Smooth muscle cell (in vitro differentiated cells): ENCODE data around the gene PTPRG. TPM values are rescaled to one million over a fixed set of nuclear protein-coding genes. Genes with fewer than 3 reads are reported as not detected.
A peak's percentile ranks its signal among the peaks of the same experiment; 100 is the strongest.

ENCODE experiments used
- DNase-seq: peaks from one replicate; lab custom pipeline; 2025; ENCODE audit not compliant: unreplicated experiment; lab: John Stamatoyannopoulos, UW
- H2AFZ ChIP-seq: fragments of 200-600 bp; sonication (generic); 2 replicates; pipeline ENCODE4 v1.6.0; 2016; ENCODE audit warnings: antibody characterized with exemption, low read depth, mild to moderate bottlenecking
- H3F3A ChIP-seq: fragments of 200-600 bp; sonication (generic); 2 replicates; pipeline ENCODE4 v1.6.0; 2017; ENCODE audit warnings: antibody characterized with exemption, low read depth
- H3K27ac ChIP-seq: fragments of 200-600 bp; sonication (generic); 2 replicates; pipeline ENCODE4 v1.5.1; 2016; ENCODE audit warnings: low read depth, mild to moderate bottlenecking
- H3K27me3 ChIP-seq: fragments of 200-600 bp; sonication (generic); 2 replicates; pipeline ENCODE4 v1.6.1; 2016; ENCODE audit warnings: low read depth, mild to moderate bottlenecking
- H3K36me3 ChIP-seq: fragments of 200-600 bp; sonication (generic); 2 replicates; pipeline ENCODE4 v1.5.1; 2016; ENCODE audit warnings: low read depth
- H3K4me1 ChIP-seq: fragments of 200-600 bp; sonication (generic); 2 replicates; pipeline ENCODE4 v1.5.1; 2016; ENCODE audit warnings: low read depth
- H3K4me2 ChIP-seq: fragments of 200-600 bp; sonication (generic); 2 replicates; pipeline ENCODE4 v1.6.0; 2016; ENCODE audit warnings: mild to moderate bottlenecking
- H3K4me3 ChIP-seq: fragments of 200-600 bp; sonication (generic); 2 replicates; pipeline ENCODE4 v1.5.1; 2016; ENCODE audit warnings: mild to moderate bottlenecking
- H3K79me2 ChIP-seq: fragments of 200-600 bp; sonication (generic); 2 replicates; pipeline ENCODE4 v1.6.0; 2016; ENCODE audit warnings: low read depth, mild to moderate bottlenecking
- H3K9ac ChIP-seq: fragments of 200-600 bp; sonication (generic); 2 replicates; pipeline ENCODE4 v1.6.0; 2016; ENCODE audit warnings: low read depth
- H3K9me3 ChIP-seq: fragments of 200-600 bp; sonication (generic); replicated peaks from 2 replicates; pipeline ENCODE4 v1.5.1; 2016; ENCODE audit warnings: low read depth
- H4K20me1 ChIP-seq: fragments of 200-600 bp; sonication (generic); 2 replicates; pipeline ENCODE4 v1.6.0; 2016; ENCODE audit warnings: low read depth
- WGBS: methylation state at CpG from one replicate; pipeline ENCODE4 v1.1.7; 2016; ENCODE audit warnings: low lambda C conversion rate; 5-methylcytosine and 5-hydroxymethylcytosine counted together
- polyA plus RNA-seq: library from polyadenylated mRNA; unstranded; fragments of >200 nt; fragmentation: Nextera tagmentation; extraction: Ambion mirVana; gene quantifications from 2 replicates; pipeline ENCODE4 v1.2.1, GENCODE V29; 2016
- total RNA-seq: library from RNA; depleted of rRNA; stranded (reverse); fragments of >200 nt; gene quantifications from 2 replicates; pipeline ENCODE4 v1.2.3, GENCODE V29; 2014
- TF ChIP-seq, protein P1 (sequence below): fragments of 200-600 bp; sonication (generic); IDR thresholded peaks from 2 replicates; pipeline ENCODE4 v1.5.1; 2017; ENCODE audit warnings: borderline replicate concordance, mild to moderate bottlenecking, antibody characterized with exemption; ENCODE audit not compliant: insufficient read depth, poor library complexity, severe bottlenecking

PTPRG gene
- total and polyA plus RNA-seq, 2 experiments from 2014 or later: 21.2 to 87.3 TPM

DNA sequence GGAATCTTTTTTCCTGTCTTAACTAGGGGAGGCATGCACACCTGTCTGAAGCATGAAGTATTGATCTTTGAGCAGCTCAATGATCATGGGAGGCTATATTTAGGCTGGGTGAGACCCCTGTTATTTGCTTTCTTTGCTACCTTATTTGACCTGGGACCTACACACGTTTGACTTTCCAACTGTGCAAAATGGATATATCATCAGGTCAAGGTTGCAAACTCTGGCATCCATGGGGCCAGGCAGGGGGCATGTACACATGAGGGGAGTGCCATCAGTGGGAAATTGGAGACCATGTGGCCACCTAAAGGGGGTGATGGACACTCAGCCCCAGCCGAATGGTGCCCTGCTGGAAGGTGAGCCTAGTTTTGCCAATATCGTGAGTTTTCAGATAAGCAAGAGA is 637.8 kb downstream of the PTPRG start:
- 97% methylated on average over 3 of the region's 3 CpGs for WGBS

DNA sequence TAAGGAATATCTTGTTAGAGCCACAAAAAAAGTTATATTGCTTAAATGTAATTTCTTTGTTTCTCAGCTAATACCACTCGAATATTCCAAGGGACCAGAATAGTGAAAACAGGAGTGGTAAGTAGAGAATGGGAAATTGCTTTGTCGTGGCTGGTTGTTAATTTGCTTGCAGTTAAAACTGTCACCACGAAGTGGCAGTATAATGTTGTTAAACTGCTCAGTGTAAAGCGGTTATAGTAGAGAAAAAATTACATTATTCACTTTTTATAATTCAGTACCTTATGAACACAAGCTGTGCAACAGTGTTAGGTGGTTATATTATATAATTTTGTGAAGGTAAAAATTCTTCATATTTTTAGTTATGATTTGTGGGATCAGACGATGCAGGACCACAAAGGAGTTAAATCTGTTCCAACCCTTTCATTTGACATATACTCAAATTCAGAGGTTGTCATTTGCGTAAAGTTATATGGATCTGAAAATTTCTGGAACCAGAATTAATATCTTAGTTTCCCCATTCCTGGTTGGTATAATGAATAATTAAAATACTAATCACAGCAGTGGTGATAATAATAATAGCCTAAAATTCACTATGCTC is 640.2 kb downstream of the PTPRG start:
- Histone ChIP-seq H3K79me2 (no peaks in the 10 kb centered on the region), H3F3A (no peaks in the 10 kb centered on the region), H3K4me2 (no peak overlapping the region), H3K27ac (no peak overlapping the region), H3K9me3 (no peaks in the 10 kb centered on the region), H4K20me1 (peaks cover 5% of the 10 kb centered on the region), H3K4me1 (no peaks in the 10 kb centered on the region), H3K4me3 (no peak overlapping the region), H3K27me3 (no peaks in the 10 kb centered on the region), H3K9ac (no peak overlapping the region), H3K36me3 (no peaks in the 10 kb centered on the region), H2AFZ (no peak overlapping the region)
- DNase-seq: no peak
- 54% methylated on average over 6 of the region's 6 CpGs for WGBS
- TF ChIP-seq, protein P1, sequence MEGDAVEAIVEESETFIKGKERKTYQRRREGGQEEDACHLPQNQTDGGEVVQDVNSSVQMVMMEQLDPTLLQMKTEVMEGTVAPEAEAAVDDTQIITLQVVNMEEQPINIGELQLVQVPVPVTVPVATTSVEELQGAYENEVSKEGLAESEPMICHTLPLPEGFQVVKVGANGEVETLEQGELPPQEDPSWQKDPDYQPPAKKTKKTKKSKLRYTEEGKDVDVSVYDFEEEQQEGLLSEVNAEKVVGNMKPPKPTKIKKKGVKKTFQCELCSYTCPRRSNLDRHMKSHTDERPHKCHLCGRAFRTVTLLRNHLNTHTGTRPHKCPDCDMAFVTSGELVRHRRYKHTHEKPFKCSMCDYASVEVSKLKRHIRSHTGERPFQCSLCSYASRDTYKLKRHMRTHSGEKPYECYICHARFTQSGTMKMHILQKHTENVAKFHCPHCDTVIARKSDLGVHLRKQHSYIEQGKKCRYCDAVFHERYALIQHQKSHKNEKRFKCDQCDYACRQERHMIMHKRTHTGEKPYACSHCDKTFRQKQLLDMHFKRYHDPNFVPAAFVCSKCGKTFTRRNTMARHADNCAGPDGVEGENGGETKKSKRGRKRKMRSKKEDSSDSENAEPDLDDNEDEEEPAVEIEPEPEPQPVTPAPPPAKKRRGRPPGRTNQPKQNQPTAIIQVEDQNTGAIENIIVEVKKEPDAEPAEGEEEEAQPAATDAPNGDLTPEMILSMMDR: peak; percentile 53

More for the DNA sequence above, 637.8 kb downstream of the PTPRG start:
- Histone ChIP-seq H3K4me3 (no peak overlapping the region), H3F3A (no peaks in the 10 kb centered on the region), H2AFZ (no peak overlapping the region), H3K79me2 (no peaks in the 10 kb centered on the region), H3K9ac (no peak overlapping the region), H4K20me1 (peaks cover 5% of the 10 kb centered on the region), H3K36me3 (no peaks in the 10 kb centered on the region), H3K9me3 (no peaks in the 10 kb centered on the region), H3K4me1 (no peaks in the 10 kb centered on the region), H3K27me3 (no peaks in the 10 kb centered on the region), H3K4me2 (no peak overlapping the region), H3K27ac (no peak overlapping the region)
- TF ChIP-seq, protein P1: no peak
- DNase-seq: no peak

DNA sequence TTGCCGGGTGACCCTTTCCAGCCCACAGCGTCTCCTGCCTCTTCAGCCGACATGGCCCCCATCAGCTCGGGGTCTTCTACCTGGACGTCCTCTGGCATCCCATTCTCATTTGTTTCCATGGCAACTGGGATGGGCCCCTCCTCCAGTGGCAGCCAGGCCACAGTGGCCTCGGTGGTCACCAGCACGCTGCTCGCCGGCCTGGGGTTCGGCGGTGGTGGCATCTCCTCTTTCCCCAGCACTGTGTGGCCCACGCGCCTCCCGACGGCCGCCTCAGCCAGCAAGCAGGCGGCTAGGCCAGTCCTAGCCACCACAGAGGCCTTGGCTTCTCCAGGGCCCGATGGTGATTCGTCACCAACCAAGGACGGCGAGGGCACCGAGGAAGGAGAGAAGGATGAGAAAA is 641.8 kb downstream of the PTPRG start:
- H2AFZ ChIP-seq: no peak overlapping the region
- DNase-seq: no peak
- H3K4me1 ChIP-seq: no peaks in the 10 kb centered on the region
- H3K27me3 ChIP-seq: no peaks in the 10 kb centered on the region
- no peak overlapping the region for H3K4me3 ChIP-seq
- TF ChIP-seq, protein P1: no peak
- no peaks in the 10 kb centered on the region for H3F3A ChIP-seq
- no peak overlapping the region for H3K27ac ChIP-seq
- H3K79me2 ChIP-seq: no peaks in the 10 kb centered on the region
- no peaks in the 10 kb centered on the region for H3K36me3 ChIP-seq
- H4K20me1 ChIP-seq: peaks cover 5% of the 10 kb centered on the region
- WGBS: 92% methylated on average over 22 of the region's 22 CpGs
- H3K4me2 ChIP-seq: no peak overlapping the region
- no peaks in the 10 kb centered on the region for H3K9me3 ChIP-seq
- H3K9ac ChIP-seq: no peak overlapping the region

GRCh38 chr3:62203561-62203960 is 642.2 kb downstream of the PTPRG start:
- Histone ChIP-seq H3K9ac (no peak overlapping the region), H3K79me2 (no peaks in the 10 kb centered on the region), H3K36me3 (no peaks in the 10 kb centered on the region), H3K4me1 (no peaks in the 10 kb centered on the region), H3F3A (no peaks in the 10 kb centered on the region), H3K9me3 (no peaks in the 10 kb centered on the region), H3K4me2 (no peak overlapping the region), H3K27me3 (no peaks in the 10 kb centered on the region), H3K4me3 (no peak overlapping the region), H4K20me1 (peaks cover 2% of the 10 kb centered on the region), H2AFZ (no peak overlapping the region), H3K27ac (no peak overlapping the region)
- 90% methylated on average over 19 of the region's 19 CpGs for WGBS
- TF ChIP-seq, protein P1: no peak
- no peak for DNase-seq
